Astrocyte (in vitro differentiated cells and primary cell): Measurements from ENCODE around the gene SPC25. TPM values are rescaled to one million over a fixed set of nuclear protein-coding genes. Genes with fewer than 3 reads are reported as not detected.
A peak's percentile ranks its signal among the peaks of the same experiment; 100 is the strongest.

Experiments
- DNase-seq: peaks from one replicate; pipeline ENCODE4 v3.0.0-alpha.2; 2010; ENCODE audit warnings: low read depth
- FAIRE-seq: peaks from 2 replicates; lab custom pipeline; 2011; peaks lifted over from hg19 to GRCh38; lab: Jason Lieb, UNC
- H2AFZ ChIP-seq: 2 replicates; pipeline ENCODE4 v1.6.0; 2012; ENCODE audit warnings: low read depth, low read length, inconsistent platforms
- H3K27ac ChIP-seq: 2 replicates; pipeline ENCODE4 v1.5.1; 2011; ENCODE audit warnings: low read depth, low read length, inconsistent platforms
- H3K27me3 ChIP-seq: 2 replicates; pipeline ENCODE4 v1.6.0; 2011; ENCODE audit warnings: low read length, inconsistent platforms; ENCODE audit not compliant: insufficient read depth
- H3K36me3 ChIP-seq: 2 replicates; pipeline ENCODE4 v1.5.1; 2011; ENCODE audit warnings: low read length, inconsistent platforms; ENCODE audit not compliant: insufficient read depth
- H3K4me1 ChIP-seq: 2 replicates; pipeline ENCODE4 v1.5.1; 2011; ENCODE audit warnings: low read length, inconsistent platforms; ENCODE audit not compliant: insufficient read depth
- H3K4me2 ChIP-seq: 2 replicates; pipeline ENCODE4 v1.6.0; 2012; ENCODE audit warnings: low read length, inconsistent platforms
- H3K4me3 ChIP-seq: 2 replicates; pipeline ENCODE4 v1.5.1; 2011; ENCODE audit warnings: low read depth, mild to moderate bottlenecking, low read length, inconsistent platforms; ENCODE audit not compliant: insufficient read depth
- H3K79me2 ChIP-seq: 2 replicates; pipeline ENCODE4 v1.6.0; 2012; ENCODE audit warnings: mild to moderate bottlenecking, low read length, inconsistent platforms; ENCODE audit not compliant: insufficient read depth
- H3K9ac ChIP-seq: 2 replicates; pipeline ENCODE4 v1.6.0; 2012; ENCODE audit warnings: mild to moderate bottlenecking, low read length, inconsistent platforms
- H3K9me3 ChIP-seq: 2 replicates; pipeline ENCODE4 v1.5.1; 2012; ENCODE audit warnings: low read depth, mild to moderate bottlenecking, low read length, inconsistent platforms; ENCODE audit not compliant: insufficient read depth
- H4K20me1 ChIP-seq: 2 replicates; pipeline ENCODE4 v1.6.0; 2012; ENCODE audit warnings: low read length, inconsistent platforms; ENCODE audit not compliant: insufficient read depth
- H3K27ac Mint-ChIP-seq: one replicate; pipeline ENCODE4 v1.8.0; 2021; ENCODE audit warnings: mild to moderate bottlenecking, mixed read lengths; ENCODE audit not compliant: unreplicated experiment
- H3K27me3 Mint-ChIP-seq: one replicate; pipeline ENCODE4 v1.8.0; 2021; ENCODE audit warnings: low read depth, mixed read lengths; ENCODE audit not compliant: unreplicated experiment
- H3K36me3 Mint-ChIP-seq: one replicate; pipeline ENCODE4 v1.8.0; 2021; ENCODE audit warnings: low read depth, mixed read lengths; ENCODE audit not compliant: unreplicated experiment
- H3K4me1 Mint-ChIP-seq: one replicate; pipeline ENCODE4 v1.8.0; 2021; ENCODE audit warnings: low read depth, mixed read lengths; ENCODE audit not compliant: unreplicated experiment
- H3K4me3 Mint-ChIP-seq: one replicate; pipeline ENCODE4 v1.8.0; 2021; ENCODE audit warnings: mild to moderate bottlenecking, moderate library complexity, mixed read lengths; ENCODE audit not compliant: unreplicated experiment
- H3K9me3 Mint-ChIP-seq: one replicate; pipeline ENCODE4 v1.8.0; 2021; ENCODE audit warnings: mild to moderate bottlenecking, mixed read lengths; ENCODE audit not compliant: unreplicated experiment
- CTCF ChIP-seq: IDR thresholded peaks from 2 replicates; pipeline ENCODE4 v1.5.1; 2011; ENCODE audit warnings: low read depth, mild to moderate bottlenecking, inconsistent platforms, low read length, moderate library complexity; ENCODE audit not compliant: insufficient read depth
- EZH2 ChIP-seq: IDR thresholded peaks from 2 replicates; pipeline ENCODE4 v1.6.1; 2012; ENCODE audit warnings: mild to moderate bottlenecking, low read length, inconsistent platforms; ENCODE audit not compliant: insufficient read depth
- total RNA-seq: library from RNA; stranded (reverse); gene quantifications from 2 replicates; pipeline ENCODE4 v1.2.1, GENCODE V29; 2021

Gene SPC25
- total RNA-seq, 1 donor from 2014 or later: 1.6 TPM

- DNase-seq: no peak
- Histone ChIP-seq H3K4me2 (no peak overlapping the region), H4K20me1 (no peaks in the 10 kb centered on the region), H3K9ac (no peak overlapping the region), H3K79me2 (no peaks in the 10 kb centered on the region), H2AFZ (no peak overlapping the region), H3K36me3 (no peaks in the 10 kb centered on the region), H3K27me3 (peaks cover 2% of the 10 kb centered on the region), H3K27ac (no peak overlapping the region), H3K4me1 (no peaks in the 10 kb centered on the region), H3K4me3 (no peak overlapping the region), H3K9me3 (no peaks in the 10 kb centered on the region)
- H3K4me3 Mint-ChIP-seq: no peak overlapping the region
- H3K27me3 Mint-ChIP-seq: peaks cover 11% of the 10 kb centered on the region
- peaks cover 5% of the 10 kb centered on the region for H3K9me3 Mint-ChIP-seq
- no peaks in the 10 kb centered on the region for H3K4me1 Mint-ChIP-seq
- no peak for FAIRE-seq
- TF ChIP-seq CTCF: no peak
- TF ChIP-seq EZH2: no peak
- H3K27ac Mint-ChIP-seq: no peak overlapping the region
- no peaks in the 10 kb centered on the region for H3K36me3 Mint-ChIP-seq
These were observed 25.5 kb upstream of the SPC25 start for GRCh38 chr2:168915441-168916330.

- no peak overlapping the region for H3K27ac Mint-ChIP-seq
- H3K4me3 Mint-ChIP-seq: no peak overlapping the region
- no peaks in the 10 kb centered on the region for H3K36me3 Mint-ChIP-seq
- Histone ChIP-seq H3K27ac (no peak overlapping the region), H3K4me2 (peak overlapping the region; percentile 92), H3K9me3 (no peaks in the 10 kb centered on the region), H3K27me3 (peaks cover 5% of the 10 kb centered on the region), H3K79me2 (no peaks in the 10 kb centered on the region), H3K9ac (no peak overlapping the region), H4K20me1 (no peaks in the 10 kb centered on the region), H2AFZ (no peak overlapping the region), H3K36me3 (no peaks in the 10 kb centered on the region), H3K4me1 (no peaks in the 10 kb centered on the region), H3K4me3 (no peak overlapping the region)
- FAIRE-seq (no peak), DNase-seq (no peak)
- no peaks in the 10 kb centered on the region for H3K4me1 Mint-ChIP-seq
- peaks cover 5% of the 10 kb centered on the region for H3K9me3 Mint-ChIP-seq
- TF ChIP-seq EZH2: no peak
- H3K27me3 Mint-ChIP-seq: peaks cover 11% of the 10 kb centered on the region
These were observed 23.3 kb upstream of the SPC25 start for GRCh38 chr2:168913495-168913894.

- no peaks in the 10 kb centered on the region for H4K20me1 ChIP-seq
- Mint-ChIP-seq H3K4me1 (no peaks in the 10 kb centered on the region), H3K27me3 (peaks cover 11% of the 10 kb centered on the region), H3K27ac (no peak overlapping the region), H3K36me3 (no peaks in the 10 kb centered on the region), H3K4me3 (no peak overlapping the region), H3K9me3 (peaks cover 5% of the 10 kb centered on the region)
- H3K27ac ChIP-seq: no peak overlapping the region
- FAIRE-seq (no peak), DNase-seq (peak; percentile 23)
- H3K4me2 ChIP-seq: peak overlapping the region; percentile 92
- H3K27me3 ChIP-seq: peaks cover 5% of the 10 kb centered on the region
- H3K9ac ChIP-seq: peak overlapping the region; percentile 19
- H2AFZ ChIP-seq: peak overlapping the region; percentile 88
- H3K79me2 ChIP-seq: no peaks in the 10 kb centered on the region
- H3K4me1 ChIP-seq: no peaks in the 10 kb centered on the region
- H3K4me3 ChIP-seq: peak overlapping the region; percentile 60
- no peaks in the 10 kb centered on the region for H3K36me3 ChIP-seq
- TF ChIP-seq CTCF (no peak), EZH2 (peak; percentile 28)
- H3K9me3 ChIP-seq: no peaks in the 10 kb centered on the region
These were observed 22.7 kb upstream of the SPC25 start for GRCh38 chr2:168912901-168913369.
